Measurements from ENCODE around the gene OR52A5.

GRCh38 chr11:5103066-5103465, 35.1 kb downstream of the OR52A5 start:
- no peak for TF ChIP-seq EZH2 (IDR thresholded peaks at IDR 0.05; ENCODE audit: borderline replicate concordance, insufficient read depth, low read depth, low read length, poor library complexity, severe bottlenecking)
- no peak for TF ChIP-seq CTCF (IDR thresholded peaks at IDR 0.05)
